Measurements from ENCODE around the gene TTC27.

Gene TTC27

DNA sequence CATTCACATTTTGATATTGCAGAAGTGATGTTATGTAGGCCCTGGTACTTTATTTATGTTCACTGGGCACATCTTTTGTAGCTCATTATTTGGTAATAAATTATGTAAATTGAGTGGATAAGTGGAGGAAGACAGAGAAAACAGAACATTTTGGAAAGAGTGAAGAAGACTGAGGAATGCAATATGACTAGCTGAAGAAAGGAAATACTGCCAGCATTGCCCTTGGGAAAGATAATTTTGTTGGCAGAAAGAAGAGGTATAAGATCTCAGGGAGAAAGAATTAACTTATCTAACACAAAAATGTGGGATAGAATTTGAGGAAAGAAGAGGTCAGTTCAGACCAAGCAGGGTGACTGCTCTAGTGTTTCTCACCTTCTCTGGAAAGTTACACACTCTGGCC, 118.8 kb downstream of the TTC27 start:
- H3K9ac ChIP-seq (ENCODE audit: low read depth, low read length, poor library complexity) = no peak overlapping the region
- no peaks in the 10 kb centered on the region for H3K4me1 ChIP-seq (ENCODE audit: control insufficient read depth in 2 of 2, insufficient read depth in 1 of 2, low read depth in 1 of 2, low read length in 2 of 2)
- no peak overlapping the region for H2BK15ac ChIP-seq (ENCODE audit: low read length)
- H2AK5ac ChIP-seq (ENCODE audit: low read depth, low read length) = no peak overlapping the region
- H3K4me2 ChIP-seq (ENCODE audit: insufficient read depth, low read length, poor library complexity, severe bottlenecking) = no peak overlapping the region
- H3K4ac ChIP-seq (ENCODE audit: low read length) = no peak overlapping the region
- no peak for DNase-seq (ENCODE audit: low spot score)
- H2BK120ac ChIP-seq (ENCODE audit: low read depth, low read length) = no peak overlapping the region
- H2BK5ac ChIP-seq (ENCODE audit: low read length) = no peak overlapping the region
- H3K18ac ChIP-seq (ENCODE audit: low read length) = no peak overlapping the region
- no peak overlapping the region for H3K4me3 ChIP-seq (ENCODE audit: low read length in 2 of 2)
- no peak overlapping the region for H2AFZ ChIP-seq (ENCODE audit: low read length)
- H3K9me3 ChIP-seq (replicated peaks in 1 of 2; ENCODE audit: control insufficient read depth in 2 of 2, insufficient read depth in 1 of 2, low read depth in 1 of 2, low read length in 2 of 2) = no peaks in the 10 kb centered on the region
- no peak overlapping the region for H3K14ac ChIP-seq (ENCODE audit: low read length)
- no peak overlapping the region for H4K8ac ChIP-seq (ENCODE audit: low read depth, low read length)
- H2BK12ac ChIP-seq (ENCODE audit: low read length) = no peak overlapping the region
- H3K27me3 ChIP-seq (ENCODE audit: control insufficient read depth in 3 of 3, insufficient read depth in 3 of 3, low read depth in 1 of 3, low read length in 3 of 3) = no peaks in the 10 kb centered on the region
- no peak overlapping the region for H4K91ac ChIP-seq (ENCODE audit: low read depth, low read length, poor library complexity)
- H3K79me1 ChIP-seq (ENCODE audit: low read depth, low read length) = no peaks in the 10 kb centered on the region
- no peak overlapping the region for H3K23ac ChIP-seq (ENCODE audit: low read depth, low read length, poor library complexity)
- peaks cover 0 to 2% of the 10 kb centered on the region in 2 donors for H3K36me3 ChIP-seq (replicated peaks in 1 of 2; ENCODE audit: control insufficient read depth in 2 of 2, insufficient read depth in 2 of 2, low read length in 2 of 2)
- no peak overlapping the region for H3K27ac ChIP-seq (replicated peaks; ENCODE audit: low read length)

DNA sequence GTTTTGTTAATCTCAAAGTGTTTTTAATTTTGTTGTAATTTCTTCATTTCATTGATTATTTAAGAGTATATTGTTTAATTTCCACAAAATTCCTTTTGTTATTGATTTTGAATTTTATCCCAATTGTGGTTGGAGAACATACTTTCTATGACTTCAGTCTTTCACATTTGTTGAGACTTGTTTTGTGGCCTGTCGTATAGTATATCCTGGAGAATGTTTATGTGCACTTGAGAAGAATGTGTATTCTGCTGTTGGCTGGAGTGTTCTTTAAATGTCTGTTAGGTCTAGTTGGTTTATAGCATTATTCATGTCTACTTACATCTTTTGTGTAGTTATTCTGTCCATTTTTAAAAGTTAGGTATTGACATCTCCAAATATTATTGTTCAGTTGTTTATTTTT, 120.3 kb downstream of the TTC27 start:
- H3K4ac ChIP-seq (ENCODE audit: low read length) = no peak overlapping the region
- no peaks in the 10 kb centered on the region for H3K4me1 ChIP-seq (ENCODE audit: control insufficient read depth in 2 of 2, insufficient read depth in 1 of 2, low read depth in 1 of 2, low read length in 2 of 2)
- no peak for DNase-seq (ENCODE audit: low spot score)
- no peak overlapping the region for H3K18ac ChIP-seq (ENCODE audit: low read length)
- no peak overlapping the region for H2AK5ac ChIP-seq (ENCODE audit: low read depth, low read length)
- no peaks in the 10 kb centered on the region for H3K27me3 ChIP-seq (ENCODE audit: control insufficient read depth in 3 of 3, insufficient read depth in 3 of 3, low read depth in 1 of 3, low read length in 3 of 3)
- H3K27ac ChIP-seq (replicated peaks; ENCODE audit: low read length) = no peak overlapping the region
- no peaks in the 10 kb centered on the region for H3K79me1 ChIP-seq (ENCODE audit: low read depth, low read length)
- no CpG with 5 or more reads among the region's 1 CpG for WGBS, 2 donors (ENCODE audit: extremely low coverage in 2 of 2, insufficient read length in 2 of 2, insufficient replicate concordance in 1 of 2)
- H3K4me3 ChIP-seq (ENCODE audit: low read length in 2 of 2) = no peak overlapping the region
- no peak overlapping the region for H4K8ac ChIP-seq (ENCODE audit: low read depth, low read length)
- no peak overlapping the region for H3K4me2 ChIP-seq (ENCODE audit: insufficient read depth, low read length, poor library complexity, severe bottlenecking)
- no peaks in the 10 kb centered on the region for H3K36me3 ChIP-seq (replicated peaks in 1 of 2; ENCODE audit: control insufficient read depth in 2 of 2, insufficient read depth in 2 of 2, low read length in 2 of 2)
- H2BK5ac ChIP-seq (ENCODE audit: low read length) = no peak overlapping the region
- no peak overlapping the region for H2BK120ac ChIP-seq (ENCODE audit: low read depth, low read length)
- H3K23ac ChIP-seq (ENCODE audit: low read depth, low read length, poor library complexity) = no peak overlapping the region
- H3K9me3 ChIP-seq (replicated peaks in 1 of 2; ENCODE audit: control insufficient read depth in 2 of 2, insufficient read depth in 1 of 2, low read depth in 1 of 2, low read length in 2 of 2) = no peaks in the 10 kb centered on the region
- H2AFZ ChIP-seq (ENCODE audit: low read length) = no peak overlapping the region
- no peak overlapping the region for H3K14ac ChIP-seq (ENCODE audit: low read length)
- H2BK12ac ChIP-seq (ENCODE audit: low read length) = no peak overlapping the region
- no peak overlapping the region for H2BK15ac ChIP-seq (ENCODE audit: low read length)
- H4K91ac ChIP-seq (ENCODE audit: low read depth, low read length, poor library complexity) = no peak overlapping the region
- no peak overlapping the region for H3K9ac ChIP-seq (ENCODE audit: low read depth, low read length, poor library complexity)

DNA sequence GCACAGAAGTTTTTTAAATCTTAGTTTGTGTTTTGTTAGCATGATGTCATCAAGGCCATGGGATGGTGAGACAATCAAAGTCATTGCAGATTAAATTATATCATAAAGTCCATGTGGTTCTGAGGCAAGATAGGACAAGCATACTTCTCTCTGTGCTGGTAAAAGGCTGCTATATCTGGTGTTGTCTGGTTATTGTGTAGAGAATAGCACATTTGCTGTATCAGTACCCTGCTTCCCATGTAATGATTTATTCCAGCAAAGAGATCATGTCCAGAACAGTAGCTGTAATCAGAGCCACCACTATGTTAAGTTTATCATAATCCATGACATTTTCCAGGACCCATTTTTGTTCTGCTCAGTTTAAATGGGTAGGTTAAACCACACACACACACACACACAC, 123.0 kb downstream of the TTC27 start:
- no peak overlapping the region for H2AK5ac ChIP-seq (ENCODE audit: low read depth, low read length)
- H2AFZ ChIP-seq (ENCODE audit: low read length) = no peak overlapping the region
- H2BK120ac ChIP-seq (ENCODE audit: low read depth, low read length) = no peak overlapping the region
- H3K4me1 ChIP-seq (ENCODE audit: control insufficient read depth in 2 of 2, insufficient read depth in 1 of 2, low read depth in 1 of 2, low read length in 2 of 2) = no peaks in the 10 kb centered on the region
- H3K14ac ChIP-seq (ENCODE audit: low read length) = no peak overlapping the region
- H3K23ac ChIP-seq (ENCODE audit: low read depth, low read length, poor library complexity) = no peak overlapping the region
- no peak overlapping the region for H2BK15ac ChIP-seq (ENCODE audit: low read length)
- H3K4me3 ChIP-seq (ENCODE audit: low read length in 2 of 2) = no peak overlapping the region
- no peak overlapping the region for H2BK5ac ChIP-seq (ENCODE audit: low read length)
- H3K4me2 ChIP-seq (ENCODE audit: insufficient read depth, low read length, poor library complexity, severe bottlenecking) = no peak overlapping the region
- no peak overlapping the region for H3K9ac ChIP-seq (ENCODE audit: low read depth, low read length, poor library complexity)
- H3K18ac ChIP-seq (ENCODE audit: low read length) = no peak overlapping the region
- no peak overlapping the region for H3K4ac ChIP-seq (ENCODE audit: low read length)
- no peak overlapping the region for H4K91ac ChIP-seq (ENCODE audit: low read depth, low read length, poor library complexity)
- DNase-seq (ENCODE audit: low spot score) = no peak
- no peaks in the 10 kb centered on the region for H3K27me3 ChIP-seq (ENCODE audit: control insufficient read depth in 3 of 3, insufficient read depth in 3 of 3, low read depth in 1 of 3, low read length in 3 of 3)
- H3K79me1 ChIP-seq (ENCODE audit: low read depth, low read length) = no peaks in the 10 kb centered on the region
- no peaks in the 10 kb centered on the region for H3K9me3 ChIP-seq (replicated peaks in 1 of 2; ENCODE audit: control insufficient read depth in 2 of 2, insufficient read depth in 1 of 2, low read depth in 1 of 2, low read length in 2 of 2)
- H3K36me3 ChIP-seq (replicated peaks in 1 of 2; ENCODE audit: control insufficient read depth in 2 of 2, insufficient read depth in 2 of 2, low read length in 2 of 2) = no peaks in the 10 kb centered on the region
- H2BK12ac ChIP-seq (ENCODE audit: low read length) = no peak overlapping the region
- H3K27ac ChIP-seq (replicated peaks; ENCODE audit: low read length) = no peak overlapping the region
- no peak overlapping the region for H4K8ac ChIP-seq (ENCODE audit: low read depth, low read length)

DNA sequence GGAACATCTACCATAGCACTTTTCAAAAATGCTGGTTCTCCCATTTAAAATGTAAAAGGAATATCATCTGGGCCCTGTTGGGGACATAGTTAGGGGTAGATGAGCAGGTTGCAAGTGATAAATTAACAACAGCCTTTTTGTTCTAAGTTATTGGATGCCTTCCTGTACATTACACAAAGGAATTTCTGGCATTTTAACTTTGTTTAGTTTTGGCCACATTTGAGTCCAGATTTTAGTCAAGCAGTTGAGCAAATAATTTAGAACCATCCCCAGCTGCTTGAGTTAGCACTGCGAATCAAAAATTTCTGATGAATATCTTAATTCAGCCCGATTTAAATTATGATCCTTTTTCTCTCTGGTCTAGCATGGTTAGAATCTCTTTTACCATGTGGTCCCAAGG, 124.4 kb downstream of the TTC27 start:
- H2AK5ac ChIP-seq (ENCODE audit: low read depth, low read length) = no peak overlapping the region
- H2AFZ ChIP-seq (ENCODE audit: low read length) = no peak overlapping the region
- no peaks in the 10 kb centered on the region for H3K36me3 ChIP-seq (replicated peaks in 1 of 2; ENCODE audit: control insufficient read depth in 2 of 2, insufficient read depth in 2 of 2, low read length in 2 of 2)
- H3K23ac ChIP-seq (ENCODE audit: low read depth, low read length, poor library complexity) = no peak overlapping the region
- H3K9me3 ChIP-seq (replicated peaks in 1 of 2; ENCODE audit: control insufficient read depth in 2 of 2, insufficient read depth in 1 of 2, low read depth in 1 of 2, low read length in 2 of 2) = peaks cover 0 to 2% of the 10 kb centered on the region in 2 donors
- no CpG with 5 or more reads among the region's 2 CpGs for WGBS, 2 donors (ENCODE audit: extremely low coverage in 2 of 2, insufficient read length in 2 of 2, insufficient replicate concordance in 1 of 2)
- H3K4ac ChIP-seq (ENCODE audit: low read length) = no peak overlapping the region
- no peak overlapping the region for H2BK5ac ChIP-seq (ENCODE audit: low read length)
- no peak overlapping the region for H3K18ac ChIP-seq (ENCODE audit: low read length)
- no peak overlapping the region for H2BK15ac ChIP-seq (ENCODE audit: low read length)
- no peak overlapping the region for H3K14ac ChIP-seq (ENCODE audit: low read length)
- H3K4me3 ChIP-seq (ENCODE audit: low read length in 2 of 2) = no peak overlapping the region
- no peak for DNase-seq (ENCODE audit: low spot score)
- no peak overlapping the region for H4K91ac ChIP-seq (ENCODE audit: low read depth, low read length, poor library complexity)
- H4K8ac ChIP-seq (ENCODE audit: low read depth, low read length) = no peak overlapping the region
- H3K4me1 ChIP-seq (ENCODE audit: control insufficient read depth in 2 of 2, insufficient read depth in 1 of 2, low read depth in 1 of 2, low read length in 2 of 2) = no peaks in the 10 kb centered on the region
- H3K9ac ChIP-seq (ENCODE audit: low read depth, low read length, poor library complexity) = no peak overlapping the region
- no peak overlapping the region for H2BK120ac ChIP-seq (ENCODE audit: low read depth, low read length)
- H2BK12ac ChIP-seq (ENCODE audit: low read length) = no peak overlapping the region
- H3K79me1 ChIP-seq (ENCODE audit: low read depth, low read length) = no peaks in the 10 kb centered on the region
- no peak overlapping the region for H3K27ac ChIP-seq (replicated peaks; ENCODE audit: low read length)
- peaks cover 0 to 2% (median 0%) of the 10 kb centered on the region in 3 experiments for H3K27me3 ChIP-seq (ENCODE audit: control insufficient read depth in 3 of 3, insufficient read depth in 3 of 3, low read depth in 1 of 3, low read length in 3 of 3)
- H3K4me2 ChIP-seq (ENCODE audit: insufficient read depth, low read length, poor library complexity, severe bottlenecking) = no peak overlapping the region
